HG02623 (cell line): ENCODE measurements around the gene APBA2.

ENCODE experiments used
- ATAC-seq: cut with Tn5 transposase; IDR thresholded peaks from one replicate; pipeline ENCODE4 v1.9.1; 2021; ENCODE audit warnings: moderate library complexity; ENCODE audit not compliant: unreplicated experiment

Gene APBA2

DNA sequence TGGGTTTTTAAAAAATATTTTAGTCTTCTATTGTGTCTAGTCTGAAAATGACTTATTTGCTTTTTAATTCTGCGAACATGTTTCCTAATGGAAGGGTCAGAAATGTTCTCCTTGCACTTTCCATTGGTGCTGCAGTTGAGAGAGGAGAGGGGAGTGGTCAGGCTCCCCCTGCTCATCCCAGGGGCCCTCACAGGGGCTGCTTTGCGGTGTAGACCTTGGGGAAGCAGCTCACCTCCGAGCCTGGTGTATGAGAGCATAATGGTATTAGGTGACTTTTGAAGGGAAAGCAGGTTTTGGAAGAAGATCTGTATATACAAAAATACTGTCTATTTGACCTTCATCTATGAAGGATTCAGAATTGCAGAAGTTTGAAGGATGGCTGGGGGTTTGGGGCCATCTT lies 28.3 kb downstream of the APBA2 start:
- no peak for ATAC-seq

DNA sequence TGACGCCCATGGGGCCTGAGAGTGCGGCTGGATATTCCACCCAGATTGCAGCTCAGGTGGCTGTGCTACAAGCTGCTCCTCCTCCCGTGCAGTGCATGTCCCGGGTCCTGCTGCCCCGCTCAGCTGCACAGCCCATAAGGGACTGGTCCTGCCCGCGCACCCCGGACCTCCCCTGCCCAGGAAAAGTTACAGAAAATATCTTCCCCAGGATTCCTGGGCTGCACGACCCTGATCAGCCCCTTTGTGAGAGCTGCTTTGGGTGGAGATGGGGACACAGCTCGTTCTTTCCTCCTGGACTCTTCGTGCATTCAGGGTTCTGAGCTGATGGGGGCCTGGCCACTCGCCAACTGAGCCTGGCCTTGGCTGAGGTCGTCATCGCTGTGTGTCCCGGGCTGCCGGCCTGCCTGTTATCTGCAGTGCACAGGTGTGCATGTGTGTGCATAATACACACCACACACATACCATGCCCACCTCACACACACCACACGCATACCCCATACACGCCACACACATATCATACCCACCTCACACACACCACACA lies 28.8 kb downstream of the APBA2 start:
- no peak for ATAC-seq

GRCh38 chr15:28915041-28915810 lies 29.5 kb downstream of the APBA2 start:
- no peak for ATAC-seq

GRCh38 chr15:28915935-28916334 lies 30.2 kb downstream of the APBA2 start:
- ATAC-seq, result no peak

- no peak for ATAC-seq
These were observed 32.0 kb downstream of the APBA2 start for GRCh38 chr15:28917791-28918140.

- no peak for ATAC-seq
These were observed 32.6 kb downstream of the APBA2 start for GRCh38 chr15:28918141-28918983.

- ATAC-seq, result no peak
These were observed 33.4 kb downstream of the APBA2 start for GRCh38 chr15:28919201-28919635.

GRCh38 chr15:28919679-28920655 lies 34.2 kb downstream of the APBA2 start:
- ATAC-seq, result no peak

DNA sequence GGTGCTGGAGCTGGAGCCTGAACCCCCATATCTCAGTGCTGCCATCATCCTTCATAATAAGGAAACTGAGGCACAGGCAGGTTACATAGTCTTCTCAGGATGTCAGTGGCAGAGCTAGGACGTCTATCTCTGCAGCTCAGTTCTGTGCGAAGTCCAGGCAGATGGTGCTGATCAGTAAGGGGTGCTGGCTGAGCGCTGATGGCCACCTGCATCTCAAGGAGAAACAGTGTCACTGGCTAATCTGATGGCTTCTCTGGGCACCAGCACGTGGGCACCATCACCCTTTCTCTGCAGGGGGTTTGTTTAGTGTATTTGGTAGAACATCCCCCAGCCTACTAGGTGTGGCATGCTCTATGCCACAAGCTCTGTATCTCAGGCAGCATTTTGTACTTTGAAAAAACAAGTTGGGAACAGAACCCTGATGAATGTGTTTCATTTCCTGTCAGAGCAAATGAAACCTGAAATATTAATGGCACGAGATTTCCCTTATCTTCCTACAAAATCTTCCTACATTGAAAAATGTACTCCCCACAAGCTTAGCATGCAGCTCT lies 35.1 kb downstream of the APBA2 start:
- ATAC-seq, result no peak

DNA sequence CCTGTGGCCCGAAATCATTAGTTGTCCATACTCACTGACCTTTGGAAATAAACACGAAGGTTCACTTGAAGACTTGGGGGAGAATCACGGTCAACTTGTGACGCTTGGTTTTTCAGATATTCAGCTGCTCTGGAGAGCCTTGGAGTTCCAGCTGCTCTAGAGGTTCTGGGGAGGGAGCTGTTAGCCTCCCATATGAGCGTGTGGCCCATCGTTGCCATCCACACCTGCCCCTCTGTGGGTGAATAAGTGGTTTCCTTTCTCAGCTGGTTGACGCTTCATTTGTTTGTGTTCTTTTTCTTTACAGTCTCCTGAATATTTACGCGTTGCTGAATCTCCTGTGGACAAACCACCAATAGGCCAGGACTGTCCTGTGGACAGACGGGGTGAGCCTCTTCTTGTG lies 35.6 kb downstream of the APBA2 start:
- no peak for ATAC-seq

- no peak for ATAC-seq
These were observed 36.3 kb downstream of the APBA2 start for GRCh38 chr15:28921919-28922706.

DNA sequence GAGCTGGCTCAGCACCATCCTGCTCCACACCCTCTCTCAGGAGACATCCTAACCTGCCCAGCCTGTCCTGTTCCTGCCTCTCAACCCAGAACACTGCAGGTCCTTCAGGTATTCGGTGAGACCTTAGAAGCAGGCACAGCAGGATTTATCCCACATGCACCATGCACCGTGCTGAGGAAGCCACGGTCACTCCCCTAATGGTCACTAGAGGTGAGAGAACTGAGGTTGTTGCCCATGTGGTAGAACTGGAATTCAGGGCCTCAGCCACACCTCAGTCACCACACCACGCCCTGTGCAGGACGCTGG lies 36.9 kb downstream of the APBA2 start:
- no peak for ATAC-seq

DNA sequence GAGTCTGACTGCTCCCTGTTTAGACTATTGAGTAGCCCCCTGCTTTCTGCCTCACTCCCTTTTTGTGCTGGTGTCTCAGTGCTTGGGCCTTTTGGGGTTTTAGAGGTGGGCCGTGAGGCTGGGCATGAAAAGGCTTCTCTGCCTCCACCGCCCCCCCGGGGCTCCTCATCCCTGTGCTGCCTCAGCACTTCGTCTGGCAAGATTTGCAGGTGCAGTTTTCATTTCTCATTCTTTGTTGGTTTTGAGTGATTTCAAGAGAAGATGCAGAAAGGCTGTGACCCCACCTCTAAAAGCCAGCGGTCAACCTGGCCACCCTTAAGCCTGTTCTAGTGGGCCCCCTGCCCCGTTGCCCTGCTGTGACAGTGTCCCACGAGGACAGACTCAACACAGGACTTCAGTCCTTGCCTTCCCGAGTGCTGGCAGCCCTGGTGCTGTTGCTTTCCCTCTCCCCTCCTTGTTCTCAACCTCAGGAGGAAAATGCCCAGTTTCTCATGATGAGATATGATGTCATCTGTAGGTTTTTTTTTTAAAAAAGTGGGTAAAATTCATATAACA lies 38.0 kb downstream of the APBA2 start:
- no peak for ATAC-seq

DNA sequence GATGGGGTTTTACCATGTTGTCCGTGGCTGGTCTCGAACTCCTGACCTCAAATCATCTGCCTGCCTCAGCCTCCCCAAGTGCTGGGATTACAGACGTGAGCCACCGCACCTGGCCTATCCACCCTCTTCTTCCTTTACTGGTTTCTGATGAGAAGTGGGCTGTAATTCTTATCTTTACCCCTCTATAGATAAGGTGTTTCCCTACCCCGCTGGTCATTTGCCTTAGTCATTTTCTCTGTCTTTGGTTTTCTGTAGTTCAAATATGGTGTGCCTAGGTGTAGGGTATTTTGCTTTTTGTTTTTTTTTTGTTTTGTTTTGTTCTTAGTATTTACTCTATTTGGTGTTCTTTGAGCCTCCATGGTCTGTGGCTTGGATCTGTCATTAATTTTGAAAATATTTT lies 41.3 kb downstream of the APBA2 start:
- no peak for ATAC-seq

DNA sequence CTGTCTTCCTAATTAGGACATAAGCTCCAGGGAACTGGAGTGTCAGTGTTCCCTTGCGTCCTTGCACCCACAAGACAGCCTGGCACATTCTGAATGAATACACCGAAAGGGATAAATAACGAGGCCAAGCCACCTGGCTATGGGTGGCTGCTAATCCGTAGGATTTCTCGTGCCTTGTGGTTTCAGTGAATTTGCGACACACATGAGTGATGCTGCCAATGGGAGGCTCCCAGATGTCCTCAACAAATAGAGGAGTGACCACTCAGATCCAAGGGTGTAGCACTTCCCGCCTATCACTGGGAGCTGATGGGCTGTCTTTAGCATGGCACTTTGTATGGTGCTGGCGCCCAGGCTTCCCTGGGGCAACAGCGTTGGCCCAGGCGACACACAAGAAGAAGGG lies 43.4 kb downstream of the APBA2 start:
- ATAC-seq, result no peak

- ATAC-seq, result no peak
These were observed 44.2 kb downstream of the APBA2 start for GRCh38 chr15:28930011-28930410.

DNA sequence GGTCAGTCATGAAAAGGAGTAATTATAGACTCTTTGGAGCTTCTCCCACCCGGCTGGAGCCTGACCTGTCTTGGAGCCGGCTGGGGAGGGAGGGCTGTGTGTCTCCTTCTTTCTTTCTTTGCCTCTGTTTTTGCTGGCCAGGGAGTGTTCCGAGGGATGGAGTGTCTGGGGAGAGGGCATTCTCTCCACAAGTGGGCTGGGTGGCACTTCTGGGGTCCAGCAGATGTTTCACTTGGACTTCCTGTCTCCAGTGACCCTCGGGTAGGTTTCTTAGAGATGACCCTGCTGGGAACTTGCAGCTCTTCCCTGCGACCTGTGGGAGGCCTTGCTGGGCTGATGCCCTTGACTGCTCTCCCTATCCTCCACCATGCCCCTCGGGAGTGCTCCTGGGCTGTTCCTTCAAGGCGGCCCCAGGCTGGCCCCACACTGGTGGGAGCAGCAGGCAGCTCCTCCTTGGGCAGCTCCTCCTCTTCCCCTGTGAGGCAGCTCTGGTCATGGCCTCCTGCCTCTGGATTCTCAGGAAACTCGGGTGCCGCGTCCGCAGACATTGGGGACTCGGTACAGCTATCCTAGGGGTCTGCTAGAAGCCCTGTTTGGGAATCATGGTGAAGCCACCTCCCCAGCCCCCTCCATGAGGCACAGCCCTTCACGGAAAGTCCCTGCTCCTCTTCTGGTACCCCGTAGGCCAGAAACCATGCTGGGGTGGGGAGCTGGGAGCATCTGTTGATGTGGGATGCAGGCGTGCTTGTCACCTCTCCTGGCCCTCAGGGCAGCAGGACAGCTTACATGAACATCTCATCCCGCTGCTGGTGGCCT lies 44.9 kb downstream of the APBA2 start:
- ATAC-seq, result no peak

GRCh38 chr15:28931828-28932227 lies 46.1 kb downstream of the APBA2 start:
- ATAC-seq, result no peak

DNA sequence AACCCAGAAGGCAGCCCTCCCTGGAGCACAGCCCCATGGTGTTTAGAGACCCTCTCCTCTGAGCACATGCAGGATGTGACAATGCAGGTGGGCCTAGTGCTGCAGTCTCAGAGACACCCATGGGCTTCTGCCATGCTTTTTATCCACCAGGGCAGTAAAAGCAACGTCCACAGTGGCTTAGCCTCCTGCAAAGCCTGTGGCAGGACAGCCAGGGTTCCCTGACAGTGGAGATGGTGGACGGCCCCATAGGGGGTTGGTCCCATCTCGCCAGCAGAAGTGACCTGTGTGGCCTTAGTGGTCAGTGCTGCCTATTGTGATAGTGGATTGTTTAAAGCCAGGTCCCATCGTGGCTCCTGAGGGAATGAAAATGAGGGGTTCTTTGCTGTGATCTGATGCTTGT lies 46.6 kb downstream of the APBA2 start:
- ATAC-seq, result no peak
